HG03025 (cell line): ENCODE data around the gene WDFY2.

ENCODE experiments used
- ATAC-seq: cut with Tn5 transposase; IDR thresholded peaks from one replicate; pipeline ENCODE4 v1.9.1; 2021; ENCODE audit warnings: mild to moderate bottlenecking, moderate library complexity; ENCODE audit not compliant: unreplicated experiment, low FRiP score

Gene WDFY2

DNA sequence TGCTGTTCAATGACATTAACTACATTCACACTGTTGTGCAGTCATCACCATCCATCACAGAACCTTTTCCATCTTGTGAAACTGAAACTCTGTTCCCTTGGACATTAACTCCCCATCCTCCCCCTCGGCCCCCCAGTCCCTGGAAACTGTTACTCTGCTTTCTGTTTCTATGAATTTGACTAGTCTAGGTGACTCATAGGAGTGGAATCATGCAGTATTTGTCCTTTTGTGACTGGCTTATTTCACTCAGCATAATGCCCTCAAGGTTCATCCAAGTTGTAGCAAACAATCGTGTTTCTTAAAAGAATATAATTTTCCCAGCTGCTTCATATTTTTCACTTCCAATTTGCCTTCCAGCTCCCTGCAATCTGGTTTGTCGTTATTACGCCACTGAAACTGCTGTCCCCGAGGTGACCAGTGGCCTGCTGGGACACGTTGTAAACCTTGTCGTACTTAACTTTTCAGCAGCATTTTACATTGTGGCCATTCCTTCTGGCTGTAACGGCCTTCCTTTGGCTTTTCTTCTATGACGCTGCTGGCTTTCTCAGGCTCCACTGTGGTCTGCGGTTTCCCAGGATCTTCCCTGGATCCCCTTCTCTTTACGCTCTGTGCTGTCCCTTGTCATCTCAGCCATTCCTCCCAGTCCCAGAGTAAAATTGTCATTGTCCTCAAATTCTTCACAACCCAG, 145.7 kb downstream of the WDFY2 start:
- ATAC-seq, result no peak

DNA sequence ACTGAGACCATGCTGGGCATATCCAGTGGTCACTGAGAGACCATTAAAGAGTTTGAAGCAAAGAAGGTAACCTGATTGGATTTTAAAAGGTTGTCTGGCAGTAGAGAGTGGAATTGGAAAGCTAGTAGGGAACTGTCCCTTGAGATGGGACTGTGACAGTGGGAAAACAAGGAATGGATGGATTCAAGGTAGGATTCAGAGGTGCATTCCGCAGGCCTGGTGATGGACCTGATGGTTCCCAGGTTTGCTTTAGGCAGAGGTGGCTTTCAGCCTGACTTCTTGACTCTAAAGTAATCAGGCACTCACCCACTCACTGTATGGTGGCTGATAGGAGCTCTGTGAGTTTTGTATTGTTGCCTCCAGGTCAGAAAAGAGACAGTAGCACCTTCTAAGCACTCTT, 146.7 kb downstream of the WDFY2 start:
- ATAC-seq, result no peak

DNA sequence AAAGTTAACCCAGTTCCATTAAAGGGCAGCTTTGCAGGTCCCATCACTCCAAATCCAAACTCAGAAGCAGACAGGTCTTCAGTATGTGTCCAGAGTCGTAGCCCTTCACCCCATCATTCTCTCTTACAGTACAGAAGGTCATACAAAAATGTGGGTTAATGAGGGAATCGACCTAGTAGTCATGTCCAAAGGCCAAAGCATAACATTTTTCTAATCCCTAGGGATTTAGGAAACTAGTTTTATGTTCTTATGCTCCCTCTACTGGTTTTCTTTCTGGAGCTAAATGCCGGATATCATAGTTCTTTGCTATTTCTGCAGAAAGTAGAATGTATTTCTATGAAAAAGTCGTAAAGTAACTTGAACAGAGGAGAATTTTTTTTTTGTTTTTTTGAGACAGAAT, 147.5 kb downstream of the WDFY2 start:
- ATAC-seq, result no peak

DNA sequence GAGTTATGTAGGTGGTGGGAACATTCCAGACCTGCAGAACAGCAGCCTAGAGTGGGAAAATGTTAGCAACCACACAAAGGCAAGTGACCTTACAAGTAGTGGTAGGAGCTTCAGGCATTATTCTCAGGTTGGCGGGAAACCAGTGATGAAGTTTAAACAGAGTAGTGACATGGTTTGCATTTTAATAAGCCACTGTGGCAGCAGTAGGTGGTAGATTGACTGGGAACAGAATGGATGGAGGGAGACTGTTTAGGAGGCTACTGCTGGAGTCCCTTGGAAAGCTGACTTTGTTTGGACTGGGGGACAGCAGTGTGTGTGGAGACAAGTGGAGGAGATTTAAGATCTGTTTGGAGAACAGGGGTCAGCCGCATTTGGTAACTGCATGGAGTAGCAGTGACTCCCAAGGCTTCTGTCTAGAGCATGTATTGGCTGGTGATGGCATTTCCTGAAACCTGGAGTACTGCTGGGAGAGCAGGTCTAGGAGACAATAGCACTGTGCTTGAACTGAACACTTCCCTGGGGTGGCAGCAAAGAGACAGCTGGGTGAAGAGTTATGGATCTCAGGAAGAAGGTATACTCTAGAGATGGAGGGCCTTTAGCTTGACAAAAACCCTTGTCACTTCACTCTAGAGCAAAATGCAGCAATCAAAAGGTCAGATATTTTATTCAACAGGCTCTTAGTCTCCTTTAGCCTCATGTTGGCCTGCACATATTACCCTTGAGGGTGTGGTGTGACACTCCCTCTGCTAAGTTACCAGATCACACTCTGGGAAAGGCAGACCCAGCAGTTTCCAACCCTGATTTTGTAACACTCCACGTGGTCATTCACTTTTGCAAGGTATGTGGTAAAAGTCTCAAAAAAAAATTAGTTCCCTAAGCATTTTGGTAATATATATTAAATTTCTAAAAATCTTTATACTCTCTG, 149.4 kb downstream of the WDFY2 start:
- no peak for ATAC-seq

DNA sequence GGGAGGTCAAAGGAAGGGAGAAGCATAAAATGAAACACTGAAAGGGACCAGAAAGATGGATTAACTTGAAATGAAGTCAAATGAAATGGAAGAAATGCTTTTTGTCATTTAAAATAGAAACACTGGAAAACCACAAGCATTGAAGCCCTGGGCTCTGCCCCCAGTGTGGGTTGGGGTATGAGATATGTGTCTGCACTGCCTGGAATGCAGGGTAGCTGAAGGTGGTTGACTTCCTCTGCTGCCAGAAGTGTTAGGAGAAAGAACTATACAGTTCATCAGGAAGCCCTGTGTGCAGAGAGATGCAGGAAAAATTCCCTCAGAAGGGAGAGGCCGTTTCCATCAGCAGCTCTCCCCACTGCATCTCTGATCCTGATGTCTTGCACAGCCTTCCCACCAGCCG, 150.5 kb downstream of the WDFY2 start:
- ATAC-seq, result no peak

DNA sequence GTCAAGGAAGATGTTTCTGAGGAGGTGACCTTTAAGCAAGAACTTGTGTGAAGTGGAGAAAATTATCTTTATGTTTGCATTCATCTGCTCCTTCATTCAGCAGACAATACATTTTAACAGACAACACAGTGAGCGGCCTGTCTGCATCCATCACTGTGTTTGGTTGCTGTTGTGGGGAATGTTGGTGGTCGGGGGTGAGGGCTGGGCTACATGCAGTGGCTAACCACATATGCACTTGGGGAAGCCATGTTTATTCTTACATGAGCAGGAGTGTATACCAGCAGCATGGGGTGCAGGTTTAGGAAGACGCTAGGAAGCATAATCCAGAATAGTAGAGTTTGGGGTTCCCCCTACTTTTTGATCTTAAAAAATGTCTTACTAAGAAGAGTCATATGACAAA, 153.3 kb downstream of the WDFY2 start:
- ATAC-seq, result no peak

DNA sequence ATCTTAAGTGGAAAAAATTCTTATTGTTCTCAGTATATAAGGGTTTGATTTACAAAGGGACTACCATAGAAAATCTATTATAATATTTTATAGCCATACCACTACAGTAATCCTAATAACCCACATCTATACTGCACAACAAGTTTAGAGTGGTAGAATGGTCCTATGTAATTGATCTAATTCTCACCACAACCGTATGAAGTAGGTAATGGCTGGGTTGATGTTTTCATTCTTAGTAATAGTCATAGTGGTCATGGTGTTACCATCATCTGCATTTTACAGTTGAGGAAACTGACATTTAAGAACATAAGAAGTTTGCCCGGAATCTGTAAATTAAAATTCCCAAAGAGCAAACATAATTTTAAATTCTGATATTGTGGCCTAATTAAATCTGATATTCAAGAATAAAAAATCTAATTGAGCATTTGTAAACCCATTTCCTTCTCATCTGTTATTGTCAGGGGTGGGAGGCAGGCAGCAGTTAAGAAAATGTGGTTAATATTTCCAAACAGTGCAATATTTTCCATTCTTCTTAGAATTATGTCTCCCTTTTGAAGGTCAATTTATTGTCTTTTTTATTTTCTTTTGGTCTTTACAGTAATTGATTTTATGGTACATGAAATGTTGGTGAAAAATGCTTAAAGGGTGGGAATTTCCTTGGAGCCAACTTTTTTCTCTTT, 154.1 kb downstream of the WDFY2 start:
- no peak for ATAC-seq

DNA sequence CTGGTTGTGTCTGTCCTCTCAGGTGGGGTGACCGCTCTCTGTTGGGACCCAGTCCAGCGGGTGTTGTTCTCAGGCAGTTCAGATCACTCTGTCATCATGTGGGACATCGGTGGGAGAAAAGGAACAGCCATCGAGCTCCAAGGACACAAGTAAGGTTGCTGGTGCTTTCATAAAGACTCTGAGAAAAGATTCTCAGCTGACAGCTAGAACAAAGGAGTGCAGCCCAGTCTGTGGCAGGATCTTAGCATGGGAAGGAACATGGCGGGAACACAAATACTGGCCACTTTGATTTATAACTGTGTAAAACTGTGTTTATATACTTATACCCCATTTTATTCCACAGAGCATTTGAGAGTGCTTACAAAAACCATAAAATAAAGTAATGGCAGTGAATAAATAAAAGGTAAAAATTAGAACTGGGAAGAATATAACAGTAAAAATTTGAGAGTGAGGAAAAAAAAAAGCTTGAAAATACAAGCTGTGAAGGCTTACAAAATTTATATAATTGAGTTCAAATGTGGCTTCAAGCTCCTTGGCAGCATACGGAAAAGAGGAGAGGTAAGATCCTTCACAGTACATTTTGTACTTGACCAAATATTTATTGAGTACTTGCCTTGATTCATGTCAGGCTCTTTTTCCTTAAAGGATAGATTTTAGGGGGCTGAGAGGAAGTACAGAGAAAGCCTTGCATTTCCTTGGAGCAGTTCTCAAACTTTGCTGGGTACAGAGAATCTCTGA, 154.9 kb downstream of the WDFY2 start:
- no peak for ATAC-seq

DNA sequence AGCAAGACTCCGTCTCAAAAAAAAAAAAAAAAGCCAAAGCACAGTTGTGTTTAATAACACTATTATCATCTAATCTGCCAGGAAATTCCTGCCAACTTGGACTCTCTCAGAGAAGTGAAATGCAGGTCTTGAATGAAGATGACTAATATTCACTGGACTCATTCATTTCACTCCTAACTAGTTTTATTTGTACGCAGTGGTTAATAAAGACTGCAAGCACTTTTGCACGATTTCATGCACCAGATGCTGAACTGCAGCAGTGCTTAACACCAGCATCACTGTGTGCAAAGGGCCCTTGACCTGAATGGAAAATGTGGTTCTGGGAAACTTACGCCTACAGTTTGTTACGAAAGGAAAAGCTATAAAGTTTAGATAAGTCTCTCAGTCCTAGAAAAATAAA, 156.4 kb downstream of the WDFY2 start:
- ATAC-seq, result no peak

DNA sequence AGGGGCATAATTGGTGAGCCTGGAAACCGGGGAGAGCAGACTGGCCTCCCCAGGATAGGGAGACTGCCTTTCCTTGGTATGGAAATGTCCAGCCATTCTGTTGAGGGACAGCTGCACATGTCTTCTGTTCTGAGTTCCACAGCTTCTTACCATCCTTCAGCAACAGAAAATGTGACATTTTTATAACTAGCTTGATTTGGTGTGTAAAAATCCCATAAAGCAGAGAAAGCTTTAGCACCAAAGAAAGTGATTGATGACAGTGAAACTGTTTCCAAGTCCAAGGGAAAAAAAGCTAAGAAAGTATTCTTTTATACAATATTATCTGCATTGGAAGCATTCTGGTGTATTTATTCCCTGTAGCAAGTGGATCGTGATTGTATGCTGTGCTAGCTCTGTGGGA, 157.8 kb downstream of the WDFY2 start:
- ATAC-seq, result no peak

DNA sequence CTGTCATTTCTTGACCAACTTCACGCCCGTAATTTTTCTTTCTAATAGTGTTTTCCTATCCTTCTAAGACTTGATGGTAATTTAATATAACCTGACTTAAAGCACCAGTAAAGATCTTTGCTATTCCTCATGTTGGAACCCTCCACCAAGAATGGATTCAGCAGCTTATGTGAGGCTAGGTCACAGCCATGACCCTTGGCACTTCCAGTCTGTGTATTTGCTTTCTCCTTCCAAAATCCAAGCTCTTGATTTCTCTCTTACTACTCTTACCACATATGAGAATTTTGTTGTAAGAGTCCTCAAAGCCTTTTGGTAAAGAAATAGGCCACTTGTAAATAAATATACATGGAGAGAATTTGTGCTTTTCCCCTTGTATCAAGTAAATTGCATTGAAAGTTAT, 158.3 kb downstream of the WDFY2 start:
- ATAC-seq, result no peak

DNA sequence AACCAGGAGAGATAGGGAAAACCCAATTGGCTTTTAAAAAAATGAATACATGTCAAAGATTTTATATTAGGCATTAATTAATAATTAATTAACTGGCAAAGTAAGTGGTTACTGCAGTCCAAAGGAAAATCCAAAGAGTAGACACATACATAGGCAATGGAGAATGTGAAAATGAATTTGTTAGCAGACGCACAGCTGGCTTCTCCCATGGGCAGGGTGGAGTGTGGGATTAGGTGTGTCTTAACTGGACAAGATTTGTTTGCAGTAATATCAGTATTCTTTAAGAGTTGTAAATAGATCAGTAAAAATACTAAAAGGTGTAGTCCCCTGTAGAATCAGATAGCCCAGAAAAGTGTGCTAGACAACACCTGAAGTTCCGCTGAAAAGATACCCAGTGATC, 161.0 kb downstream of the WDFY2 start:
- ATAC-seq, result no peak

DNA sequence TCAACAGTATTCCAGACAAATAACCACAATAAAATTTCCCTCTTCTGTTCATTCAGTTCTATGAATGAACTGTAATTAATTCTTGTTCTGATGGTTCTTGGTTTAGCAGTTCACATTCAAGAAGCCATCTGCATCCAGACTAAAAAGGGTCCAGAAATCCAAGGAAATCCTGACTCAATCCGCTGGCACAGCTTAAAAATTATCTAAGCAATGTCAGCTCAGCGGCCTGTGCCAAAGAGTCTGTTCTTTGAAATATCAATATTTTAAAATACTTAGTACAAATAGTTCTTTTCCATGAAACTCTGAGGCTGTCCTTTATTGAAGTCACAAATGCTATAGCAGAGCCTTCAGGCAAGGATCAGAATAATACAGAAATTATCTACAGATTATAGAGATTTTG, 162.5 kb downstream of the WDFY2 start:
- ATAC-seq, result no peak

DNA sequence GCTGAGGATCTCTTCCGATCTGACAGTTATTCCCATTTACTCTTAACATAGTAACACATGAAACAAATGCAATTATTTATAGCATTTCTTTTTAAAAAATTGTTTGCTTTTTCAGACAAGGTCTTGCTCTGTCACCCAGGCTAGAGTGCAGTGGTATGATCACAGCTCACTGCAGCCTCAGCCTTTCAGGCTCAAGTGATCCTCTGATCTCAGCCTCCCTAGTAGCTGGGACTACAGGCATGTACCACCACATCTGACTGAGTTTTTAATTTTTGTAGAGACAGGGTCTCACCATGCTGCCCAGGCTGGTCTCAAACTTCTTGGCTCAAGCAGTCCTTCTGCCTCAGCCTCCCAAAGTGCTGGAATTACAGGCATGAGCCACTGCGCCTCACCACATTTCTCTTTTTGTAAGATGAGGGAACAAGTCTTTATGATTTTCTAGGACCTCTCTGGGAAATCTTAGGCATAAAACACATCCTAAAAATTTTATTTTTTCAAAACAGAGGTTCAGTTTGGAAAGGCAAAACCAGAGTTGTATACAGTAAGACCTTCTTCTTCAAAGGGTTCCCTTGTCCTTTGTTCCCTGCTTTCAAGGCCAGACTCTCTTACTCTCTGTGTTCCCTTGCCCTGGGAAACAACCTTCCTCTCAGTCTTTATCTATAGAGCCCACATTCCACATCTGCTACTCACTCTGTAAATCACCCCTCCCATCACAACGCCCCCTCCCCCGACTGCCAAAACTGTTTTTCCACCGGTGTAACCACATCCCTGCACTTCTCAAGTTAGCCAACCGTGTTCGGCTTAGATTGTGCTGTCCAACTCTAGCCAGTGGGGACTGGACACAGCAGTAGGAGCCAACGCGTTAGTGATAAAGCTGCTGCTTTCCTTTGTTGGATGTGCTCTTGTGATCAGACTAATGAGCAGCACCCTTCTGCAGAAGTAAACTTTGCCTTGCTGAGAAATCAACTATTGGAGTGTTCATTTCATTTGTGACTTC, 163.5 kb downstream of the WDFY2 start:
- ATAC-seq, result no peak

DNA sequence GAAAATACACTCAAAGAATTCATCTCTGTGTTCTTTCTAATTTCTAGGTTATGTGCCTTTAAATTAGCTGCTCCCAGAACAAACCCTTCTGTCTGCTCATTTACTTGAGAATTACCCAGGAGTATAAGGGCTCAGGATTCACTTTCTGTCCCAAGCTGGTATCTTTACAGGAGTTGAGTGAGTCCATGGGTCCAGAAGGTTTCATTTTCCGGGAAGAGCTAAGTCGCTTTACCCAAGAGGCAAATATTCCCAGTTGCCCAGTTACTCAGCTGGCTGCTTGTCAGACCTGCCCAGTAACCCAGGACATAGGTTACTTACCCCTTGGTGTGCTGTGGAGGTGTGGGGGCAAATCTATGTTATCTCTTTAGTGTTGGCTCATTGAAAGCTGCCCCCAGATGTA, 172.4 kb downstream of the WDFY2 start:
- ATAC-seq, result no peak

DNA sequence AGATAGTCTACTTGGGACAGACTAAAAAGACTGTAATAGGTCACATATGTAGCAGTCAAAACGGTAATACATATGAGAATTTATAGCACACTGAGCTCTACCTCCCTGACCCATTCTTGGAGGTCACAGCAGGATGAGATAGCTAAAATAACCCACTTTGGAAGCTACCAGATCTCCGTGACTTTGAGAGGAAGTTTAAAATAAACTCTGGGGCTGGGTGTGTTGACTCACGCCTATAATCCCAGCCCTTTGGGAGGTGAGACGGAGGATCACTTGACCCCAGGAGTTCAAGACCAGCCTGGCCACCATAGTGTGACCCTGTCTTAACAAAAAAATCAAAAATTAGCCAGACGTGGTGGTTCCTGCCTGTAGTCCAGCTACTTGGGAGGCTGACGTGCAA, 174.4 kb downstream of the WDFY2 start:
- ATAC-seq, result no peak

DNA sequence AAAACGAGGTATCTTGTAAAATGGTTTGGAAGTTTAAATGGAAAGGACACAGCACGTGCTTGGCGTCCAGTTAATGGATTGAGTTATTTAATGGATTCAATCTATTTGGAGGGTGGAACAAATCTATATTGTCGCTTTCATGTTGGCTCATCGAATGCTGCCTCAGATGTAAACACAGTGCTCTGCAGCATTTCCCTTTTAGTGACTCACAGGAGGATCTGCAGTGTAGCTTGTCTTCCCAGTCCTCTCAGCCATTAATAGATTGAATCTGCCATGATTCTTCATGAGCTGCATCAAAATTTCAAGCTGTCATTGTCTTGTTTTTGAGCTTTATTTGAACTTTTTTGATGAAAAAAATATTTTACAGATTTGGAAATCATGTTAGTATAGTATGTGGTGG, 175.0 kb downstream of the WDFY2 start:
- ATAC-seq, result no peak

DNA sequence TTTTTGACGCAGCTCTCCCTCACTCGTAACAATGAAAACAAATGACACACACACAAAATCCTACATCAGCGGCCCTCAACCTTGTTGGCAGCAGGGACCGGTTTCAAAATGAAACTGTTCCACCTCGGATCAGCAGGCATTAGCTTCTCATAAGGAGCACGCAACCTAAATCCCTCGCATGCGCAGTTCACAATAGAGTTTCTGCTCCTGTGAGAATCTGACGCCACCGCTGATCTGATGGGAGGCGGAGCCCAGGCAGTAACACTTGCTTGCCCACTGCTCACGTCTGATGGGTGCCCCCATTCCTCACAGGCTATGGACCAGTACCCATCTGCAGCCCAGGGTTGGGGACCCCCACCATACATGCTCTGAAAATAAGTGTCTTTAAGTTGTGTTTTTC, 176.3 kb downstream of the WDFY2 start:
- no peak for ATAC-seq

DNA sequence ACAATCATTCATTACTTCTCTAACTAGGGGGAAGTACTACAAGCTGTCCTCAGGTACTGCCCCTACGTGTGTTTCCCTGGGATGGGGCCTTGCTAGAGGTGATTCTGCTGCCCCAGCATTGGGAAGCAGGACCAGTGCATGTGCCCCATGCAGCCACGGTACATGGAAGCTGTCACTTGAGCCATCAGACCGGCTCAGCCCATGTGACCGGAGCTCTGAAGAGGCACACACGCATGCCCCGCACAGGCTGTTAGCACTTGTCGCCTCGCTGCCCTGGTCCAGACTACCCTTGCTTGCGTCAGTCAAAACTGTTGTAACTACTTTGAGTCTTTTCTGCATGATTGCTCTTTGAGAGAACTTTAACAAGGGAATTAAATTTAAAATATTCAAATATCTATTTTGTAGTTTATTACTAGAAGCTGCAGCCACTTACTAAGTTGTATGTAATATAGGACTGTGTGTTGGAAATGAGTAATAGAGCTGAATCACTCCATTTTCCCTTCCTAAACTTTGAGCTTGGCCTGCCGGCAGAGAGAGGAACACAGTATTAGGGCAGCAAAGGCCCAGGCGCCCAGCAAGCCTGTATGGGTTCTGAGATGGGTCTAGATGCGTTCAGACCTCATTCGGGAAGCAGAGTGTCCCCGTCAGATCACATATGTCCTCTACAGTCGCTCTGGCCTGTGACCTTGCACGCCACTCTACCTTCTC, 177.5 kb downstream of the WDFY2 start:
- no peak for ATAC-seq
